Stomach smooth muscle (tissue), 2 donors: ENCODE measurements around the gene ZWINT.

Experiments
- H3K27ac ChIP-seq: one replicate; pipeline ENCODE4 v1.7.0; 2013; ENCODE audit warnings: mild to moderate bottlenecking, low read length, inconsistent platforms
- H3K27me3 ChIP-seq, 2 donors: one replicate each; pipeline ENCODE4 v1.7.0; 2013; ENCODE audit warnings: low read length in 2 of 2; ENCODE audit not compliant: insufficient read depth in 2 of 2, control insufficient read depth in 1 of 2
- H3K36me3 ChIP-seq, 2 donors: one replicate each; pipeline ENCODE4 v1.7.0; 2013; ENCODE audit warnings: low read length in 2 of 2; ENCODE audit not compliant: control insufficient read depth in 2 of 2, insufficient read depth in 2 of 2
- H3K4me1 ChIP-seq: one replicate; pipeline ENCODE4 v1.7.0; 2013; ENCODE audit warnings: low read length; ENCODE audit not compliant: control insufficient read depth, insufficient read depth
- H3K4me3 ChIP-seq, 2 donors: one replicate each; pipeline ENCODE4 v1.7.0; 2013; ENCODE audit warnings: low read length in 2 of 2
- H3K9ac ChIP-seq, 2 donors: one replicate each; pipeline ENCODE4 v1.7.0; 2013; ENCODE audit warnings: low read length in 2 of 2, mild to moderate bottlenecking in 1 of 2
- H3K9me3 ChIP-seq, 2 donors: one replicate each; pipeline ENCODE4 v1.7.0; 2013; ENCODE audit warnings: low read length in 2 of 2; ENCODE audit not compliant: control insufficient read depth in 2 of 2
- donor health status: healthy.
- donor health status: Pancreatic carcinoma.

ZWINT gene

GRCh38 chr10:56341612-56342011 lies 19.4 kb downstream of the ZWINT start:
- H3K4me3 ChIP-seq = no peak overlapping the region
- no peaks in the 10 kb centered on the region for H3K9me3 ChIP-seq
- no peaks in the 10 kb centered on the region for H3K36me3 ChIP-seq
- no peaks in the 10 kb centered on the region for H3K4me1 ChIP-seq
- no peak overlapping the region for H3K27ac ChIP-seq
- H3K9ac ChIP-seq = no peak overlapping the region
- H3K27me3 ChIP-seq = no peaks in the 10 kb centered on the region

GRCh38 chr10:56329961-56330360 lies 31.1 kb downstream of the ZWINT start:
- no peaks in the 10 kb centered on the region for H3K36me3 ChIP-seq
- H3K4me3 ChIP-seq = no peak overlapping the region
- no peaks in the 10 kb centered on the region for H3K9me3 ChIP-seq
- H3K27ac ChIP-seq = no peak overlapping the region
- no peak overlapping the region for H3K9ac ChIP-seq
- H3K27me3 ChIP-seq = no peaks in the 10 kb centered on the region
- no peaks in the 10 kb centered on the region for H3K4me1 ChIP-seq

GRCh38 chr10:56327118-56327517 lies 33.9 kb downstream of the ZWINT start:
- Histone ChIP-seq H3K9ac (no peak overlapping the region), H3K36me3 (no peaks in the 10 kb centered on the region), H3K4me3 (no peak overlapping the region), H3K27ac (no peak overlapping the region), H3K9me3 (no peaks in the 10 kb centered on the region), H3K4me1 (no peaks in the 10 kb centered on the region), H3K27me3 (no peaks in the 10 kb centered on the region)

GRCh38 chr10:56319386-56319785 lies 41.7 kb downstream of the ZWINT start:
- Histone ChIP-seq H3K27ac (no peak overlapping the region), H3K27me3 (no peaks in the 10 kb centered on the region), H3K36me3 (no peaks in the 10 kb centered on the region), H3K4me3 (no peak overlapping the region), H3K4me1 (no peaks in the 10 kb centered on the region), H3K9me3 (no peaks in the 10 kb centered on the region), H3K9ac (no peak overlapping the region)

GRCh38 chr10:56318816-56319215 lies 42.2 kb downstream of the ZWINT start:
- H3K27ac ChIP-seq = no peak overlapping the region
- no peaks in the 10 kb centered on the region for H3K27me3 ChIP-seq
- H3K9ac ChIP-seq = no peak overlapping the region
- H3K9me3 ChIP-seq = no peaks in the 10 kb centered on the region
- H3K36me3 ChIP-seq = no peaks in the 10 kb centered on the region
- H3K4me3 ChIP-seq = no peak overlapping the region
- H3K4me1 ChIP-seq = no peaks in the 10 kb centered on the region

GRCh38 chr10:56317603-56318002 lies 43.5 kb downstream of the ZWINT start:
- Histone ChIP-seq H3K9me3 (no peaks in the 10 kb centered on the region), H3K9ac (no peak overlapping the region), H3K4me3 (no peak overlapping the region), H3K27ac (no peak overlapping the region), H3K27me3 (no peaks in the 10 kb centered on the region), H3K36me3 (no peaks in the 10 kb centered on the region), H3K4me1 (no peaks in the 10 kb centered on the region)

- Histone ChIP-seq H3K36me3 (no peaks in the 10 kb centered on the region), H3K4me1 (no peaks in the 10 kb centered on the region), H3K27me3 (no peaks in the 10 kb centered on the region), H3K9me3 (no peaks in the 10 kb centered on the region), H3K9ac (no peak overlapping the region), H3K4me3 (no peak overlapping the region), H3K27ac (no peak overlapping the region)
These were observed 44.5 kb downstream of the ZWINT start for GRCh38 chr10:56316603-56317002.
